ENCODE results near the gene KBTBD13. TPM values are rescaled to one million over a fixed set of nuclear protein-coding genes. Genes with fewer than 3 reads are reported as not detected.
"Not testable (repeated sequence)": the region's sequence is repeated elsewhere in the genome, so short reads cannot be mapped to it uniquely, and the experiment has no call there.

Gene KBTBD13
- not detected in 2 replicates for total RNA-seq

GRCh38 chr15:65076486-65077290, at the start of gene KBTBD13:
KBTBD13 (plus strand) TSS chr15:65076746; CDS start chr15:65076816, 70 bp downstream.
- DNase-seq, result no peak

GRCh38 chr15:65026756-65027155, 49.8 kb upstream of the KBTBD13 start:
- no peak for DNase-seq

GRCh38 chr15:65027593-65027992, 49.0 kb upstream of the KBTBD13 start:
- no peak for DNase-seq

- peak; percentile 12 for DNase-seq
Measured at GRCh38 chr15:65028338-65028737, 48.2 kb upstream of the KBTBD13 start.

GRCh38 chr15:65028921-65029735, 47.4 kb upstream of the KBTBD13 start, which contains the start of gene MTFMT:
MTFMT (minus strand) TSS chr15:65029639; CDS start chr15:65029613, 26 bp downstream.
- DNase-seq, result peak; percentile 89

GRCh38 chr15:65029736-65030208, 46.8 kb upstream of the KBTBD13 start:
- DNase-seq, result no peak

GRCh38 chr15:65032801-65033537, 43.6 kb upstream of the KBTBD13 start:
- peak; percentile 89 for DNase-seq

GRCh38 chr15:65033659-65034269, 42.8 kb upstream of the KBTBD13 start:
- DNase-seq, result peak; percentile 66

GRCh38 chr15:65034719-65035118, 41.8 kb upstream of the KBTBD13 start:
- no peak for DNase-seq

GRCh38 chr15:65037309-65037708, 39.2 kb upstream of the KBTBD13 start:
- DNase-seq, result no peak

GRCh38 chr15:65038428-65038827, 38.1 kb upstream of the KBTBD13 start:
- no peak for DNase-seq

- DNase-seq, result no peak
Measured at GRCh38 chr15:65038836-65039235, 37.7 kb upstream of the KBTBD13 start.

GRCh38 chr15:65040461-65040860, 36.1 kb upstream of the KBTBD13 start:
- no peak for DNase-seq

- no peak for DNase-seq
Measured at GRCh38 chr15:65041787-65042186, 34.8 kb upstream of the KBTBD13 start.

GRCh38 chr15:65042776-65043327, 33.7 kb upstream of the KBTBD13 start:
- DNase-seq, result peak; percentile 55

GRCh38 chr15:65044218-65044617, 32.3 kb upstream of the KBTBD13 start:
- not testable (repeated sequence) for DNase-seq

GRCh38 chr15:65044724-65045481, 31.6 kb upstream of the KBTBD13 start, which contains the start of gene SLC51B:
SLC51B (plus strand) TSS chr15:65045387; CDS start chr15:65050005, 4,618 bp downstream.
- DNase-seq, result no peak

- no peak for DNase-seq
Measured at GRCh38 chr15:65048241-65048640, 28.3 kb upstream of the KBTBD13 start.

- peak; percentile 96 for DNase-seq
Measured at GRCh38 chr15:65049418-65049840, 27.1 kb upstream of the KBTBD13 start.

GRCh38 chr15:65050270-65050669, 26.3 kb upstream of the KBTBD13 start:
- no peak for DNase-seq

GRCh38 chr15:65051266-65051665, 25.3 kb upstream of the KBTBD13 start:
- DNase-seq, result no peak

Measured in dermis blood vessel endothelial cell (primary cell).